ENCODE results near the gene HSH2D.

Gene HSH2D

DNA sequence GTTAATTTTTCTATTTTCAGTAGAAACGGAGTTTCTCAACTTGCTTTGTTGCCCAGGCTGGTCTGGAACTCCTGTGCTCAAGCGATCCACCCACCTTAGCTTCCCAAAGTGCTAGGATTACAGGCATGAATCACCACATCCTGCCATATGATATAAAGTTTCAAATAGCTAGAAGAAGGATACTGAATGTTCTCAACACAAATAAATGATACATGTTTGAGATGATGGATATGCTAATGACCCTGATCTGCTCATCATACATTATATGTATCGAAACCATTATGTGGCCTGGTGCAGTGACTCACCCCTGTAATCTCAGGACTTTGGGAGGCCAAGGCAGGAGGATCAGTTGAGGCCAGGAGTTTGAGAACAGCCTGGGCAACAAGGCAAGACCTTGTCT is 18.4 kb downstream of the HSH2D start:
- no peak overlapping the region for H3K4me3 ChIP-seq (replicated peaks; ENCODE audit: low read depth, low read length)
- TF ChIP-seq, protein P1, sequence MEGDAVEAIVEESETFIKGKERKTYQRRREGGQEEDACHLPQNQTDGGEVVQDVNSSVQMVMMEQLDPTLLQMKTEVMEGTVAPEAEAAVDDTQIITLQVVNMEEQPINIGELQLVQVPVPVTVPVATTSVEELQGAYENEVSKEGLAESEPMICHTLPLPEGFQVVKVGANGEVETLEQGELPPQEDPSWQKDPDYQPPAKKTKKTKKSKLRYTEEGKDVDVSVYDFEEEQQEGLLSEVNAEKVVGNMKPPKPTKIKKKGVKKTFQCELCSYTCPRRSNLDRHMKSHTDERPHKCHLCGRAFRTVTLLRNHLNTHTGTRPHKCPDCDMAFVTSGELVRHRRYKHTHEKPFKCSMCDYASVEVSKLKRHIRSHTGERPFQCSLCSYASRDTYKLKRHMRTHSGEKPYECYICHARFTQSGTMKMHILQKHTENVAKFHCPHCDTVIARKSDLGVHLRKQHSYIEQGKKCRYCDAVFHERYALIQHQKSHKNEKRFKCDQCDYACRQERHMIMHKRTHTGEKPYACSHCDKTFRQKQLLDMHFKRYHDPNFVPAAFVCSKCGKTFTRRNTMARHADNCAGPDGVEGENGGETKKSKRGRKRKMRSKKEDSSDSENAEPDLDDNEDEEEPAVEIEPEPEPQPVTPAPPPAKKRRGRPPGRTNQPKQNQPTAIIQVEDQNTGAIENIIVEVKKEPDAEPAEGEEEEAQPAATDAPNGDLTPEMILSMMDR (IDR thresholded peaks at IDR 0.05; ENCODE audit: low read depth, low read length, missing control alignments) = no peak
- DNase-seq (ENCODE audit: extremely low read depth, low read depth) = peak; percentile 60

DNA sequence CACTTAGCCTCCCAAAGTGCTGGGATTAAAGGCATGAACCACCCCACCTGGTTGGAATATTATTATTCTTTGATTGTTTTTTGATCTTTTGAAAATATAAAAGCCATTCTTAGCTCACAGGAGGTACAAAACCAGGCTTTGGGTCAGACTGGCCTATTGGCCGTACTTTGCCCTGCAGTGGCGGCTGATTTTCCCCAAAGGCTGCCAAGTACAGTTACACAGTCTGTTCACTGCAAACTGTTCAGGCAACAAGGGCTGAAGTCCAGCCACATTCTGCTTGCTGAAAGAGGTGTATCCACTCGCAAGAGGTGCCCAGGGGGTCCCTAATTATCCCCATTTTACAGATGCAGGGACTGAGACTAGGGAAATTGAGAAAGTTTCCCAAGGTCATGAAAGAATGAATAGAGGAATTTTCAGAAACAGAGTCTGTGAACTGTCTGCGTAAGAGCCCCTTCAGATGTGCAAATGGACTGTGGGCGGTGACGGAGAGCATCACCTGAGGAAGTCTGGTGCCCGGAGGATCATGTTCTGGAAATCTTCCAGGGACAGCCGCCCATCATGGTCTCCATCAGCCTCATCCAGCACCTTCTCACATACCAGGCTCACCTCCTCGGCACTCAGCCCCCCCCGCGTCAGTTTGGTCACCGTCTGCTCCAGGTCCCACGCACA is 20.9 kb downstream of the HSH2D start:
- TF ChIP-seq, protein P1 (IDR thresholded peaks at IDR 0.05; ENCODE audit: low read depth, low read length, missing control alignments) = no peak
- no peak overlapping the region for H3K4me3 ChIP-seq (replicated peaks; ENCODE audit: low read depth, low read length)
- no peak for DNase-seq (ENCODE audit: extremely low read depth, low read depth)

DNA sequence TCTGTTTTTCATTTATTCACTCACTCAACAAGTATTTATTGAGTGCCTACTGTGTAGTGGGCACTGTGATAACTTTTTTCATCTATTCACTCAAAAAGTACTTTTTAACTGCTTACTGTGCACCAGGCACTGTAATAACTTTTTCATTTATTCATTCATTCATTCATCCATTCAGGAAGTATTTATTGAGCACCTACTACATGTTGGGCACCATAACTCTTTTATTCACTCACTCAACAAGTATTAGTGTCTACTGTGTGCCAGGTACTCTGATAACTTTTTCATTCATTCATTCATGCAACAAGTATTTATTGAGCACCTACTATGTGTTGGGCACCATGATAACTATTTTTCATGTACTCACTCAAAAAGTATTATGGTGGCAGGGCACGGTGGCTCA is 22.9 kb downstream of the HSH2D start:
- TF ChIP-seq, protein P1 (IDR thresholded peaks at IDR 0.05; ENCODE audit: low read depth, low read length, missing control alignments) = no peak
- no peak for DNase-seq (ENCODE audit: extremely low read depth, low read depth)
- H3K4me3 ChIP-seq (replicated peaks; ENCODE audit: low read depth, low read length) = no peak overlapping the region

DNA sequence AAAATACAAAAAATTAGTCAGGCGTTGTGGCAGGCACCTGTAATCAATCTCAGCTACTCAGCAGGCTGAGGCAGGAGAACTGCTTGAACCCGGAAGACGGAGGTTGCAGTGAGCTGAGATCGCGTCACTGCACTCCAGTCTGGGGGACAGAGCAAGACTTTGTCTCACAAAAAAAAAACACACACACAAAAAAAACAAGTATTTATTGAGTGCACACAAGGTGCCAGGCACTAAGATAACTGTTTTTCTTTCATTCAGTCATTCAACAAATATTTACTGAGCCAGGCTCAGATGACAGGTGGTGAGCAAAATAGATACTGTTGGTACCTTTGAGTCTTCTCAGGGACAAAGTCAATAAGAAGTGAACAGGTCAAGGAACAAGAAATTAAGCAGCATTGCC is 23.6 kb downstream of the HSH2D start:
- TF ChIP-seq, protein P1 (IDR thresholded peaks at IDR 0.05; ENCODE audit: low read depth, low read length, missing control alignments) = no peak
- no peak for DNase-seq (ENCODE audit: extremely low read depth, low read depth)
- no peak overlapping the region for H3K4me3 ChIP-seq (replicated peaks; ENCODE audit: low read depth, low read length)

GRCh38 chr19:16168465-16169081 is 25.1 kb downstream of the HSH2D start:
- DNase-seq (ENCODE audit: extremely low read depth, low read depth) = no peak

GRCh38 chr19:16170134-16170533 is 26.6 kb downstream of the HSH2D start:
- H3K4me3 ChIP-seq (replicated peaks; ENCODE audit: low read depth, low read length) = no peak overlapping the region
- DNase-seq (ENCODE audit: extremely low read depth, low read depth) = no peak
- TF ChIP-seq, protein P1 (IDR thresholded peaks at IDR 0.05; ENCODE audit: low read depth, low read length, missing control alignments) = no peak

More at GRCh38 chr19:16168465-16169081, 25.1 kb downstream of the HSH2D start:
- H3K4me3 ChIP-seq (replicated peaks; ENCODE audit: low read depth, low read length) = no peak overlapping the region
- TF ChIP-seq, protein P1 (IDR thresholded peaks at IDR 0.05; ENCODE audit: low read depth, low read length, missing control alignments) = no peak
